Mucosa of stomach (tissue), 1 donor: ENCODE measurements around the gene SLC23A2.
A peak's percentile ranks its signal among the peaks of the same experiment; 100 is the strongest.
"Not testable (repeated sequence)": the region's sequence is repeated elsewhere in the genome, so short reads cannot be mapped to it uniquely, and the experiment has no call there.

ENCODE experiments used
- H3K27me3 ChIP-seq: one replicate; pipeline ENCODE4 v1.7.0; 2013; ENCODE audit warnings: mild to moderate bottlenecking, low read length; ENCODE audit not compliant: control insufficient read depth, insufficient read depth
- H3K36me3 ChIP-seq: one replicate; pipeline ENCODE4 v1.7.0; 2013; ENCODE audit warnings: low read length; ENCODE audit not compliant: control insufficient read depth, insufficient read depth
- H3K4me1 ChIP-seq: one replicate; pipeline ENCODE4 v1.7.0; 2013; ENCODE audit warnings: mild to moderate bottlenecking, low read length; ENCODE audit not compliant: control insufficient read depth, insufficient read depth
- H3K4me3 ChIP-seq: one replicate; pipeline ENCODE4 v1.7.0; 2013; ENCODE audit warnings: low read length
- H3K9ac ChIP-seq: one replicate; pipeline ENCODE4 v1.7.0; 2013; ENCODE audit warnings: mild to moderate bottlenecking, low read length, moderate library complexity
- H3K9me3 ChIP-seq: one replicate; pipeline ENCODE4 v1.7.0; 2013; ENCODE audit warnings: mild to moderate bottlenecking, low read length, moderate library complexity; ENCODE audit not compliant: control insufficient read depth
- donor health status: Pancreatic carcinoma.

Gene SLC23A2

DNA sequence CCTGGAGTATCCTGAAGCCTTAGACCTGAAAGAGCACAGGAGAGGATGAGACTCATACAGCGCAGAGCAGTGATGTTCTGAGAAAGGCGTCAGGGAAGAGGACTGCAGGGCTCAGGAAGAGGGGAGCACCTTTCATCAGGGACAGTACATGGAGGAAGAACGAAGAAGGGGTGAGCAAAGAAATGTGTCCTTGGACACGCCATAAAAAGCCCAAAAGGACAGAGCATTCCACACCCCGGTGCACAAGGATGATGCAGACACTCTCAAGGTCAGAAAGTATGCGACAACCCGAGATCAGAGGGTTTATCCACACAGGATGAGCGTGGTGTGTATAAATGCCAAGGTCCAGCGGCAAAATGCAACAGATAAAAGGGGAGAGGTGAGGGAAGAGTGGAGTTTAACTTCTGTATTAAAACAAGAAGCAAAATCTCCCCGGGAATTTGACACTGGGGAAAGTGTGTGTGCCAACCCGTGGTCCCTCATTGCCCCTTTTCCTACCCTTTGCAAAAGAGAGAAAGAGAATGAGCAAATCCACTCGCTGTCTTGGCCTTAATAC, 64.4 kb downstream of the SLC23A2 start:
- no peaks in the 10 kb centered on the region for H3K36me3 ChIP-seq
- no peak overlapping the region for H3K4me3 ChIP-seq
- no peak overlapping the region for H3K9ac ChIP-seq
- peaks cover 16% of the 10 kb centered on the region for H3K4me1 ChIP-seq
- no peaks in the 10 kb centered on the region for H3K9me3 ChIP-seq
- no peaks in the 10 kb centered on the region for H3K27me3 ChIP-seq

DNA sequence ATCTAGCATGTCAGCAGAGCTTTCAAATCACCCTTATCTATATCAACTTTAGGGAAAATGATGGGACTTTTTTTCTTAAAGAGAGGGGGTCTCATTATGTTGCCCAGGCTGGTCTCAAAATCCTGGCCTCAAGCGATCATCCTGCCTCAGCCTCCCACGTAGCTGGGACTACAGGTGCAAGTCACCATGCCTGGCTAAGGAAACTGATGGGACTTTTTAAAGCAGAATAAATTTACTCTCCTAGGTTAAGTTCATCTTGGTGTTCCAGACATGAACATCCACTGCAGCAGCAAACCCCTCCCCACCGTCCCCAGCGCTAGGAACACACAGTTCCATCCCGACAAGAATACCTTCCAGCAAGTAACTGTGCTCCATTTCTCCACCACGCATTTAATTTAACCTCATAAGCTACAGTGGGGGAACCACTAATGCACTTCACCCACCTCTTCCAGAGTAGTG, 64.9 kb downstream of the SLC23A2 start:
- Histone ChIP-seq H3K27me3 (no peaks in the 10 kb centered on the region), H3K36me3 (no peaks in the 10 kb centered on the region), H3K4me3 (no peak overlapping the region), H3K4me1 (peaks cover 16% of the 10 kb centered on the region), H3K9ac (no peak overlapping the region), H3K9me3 (no peaks in the 10 kb centered on the region)

- Histone ChIP-seq H3K9me3 (no peaks in the 10 kb centered on the region), H3K27me3 (no peaks in the 10 kb centered on the region), H3K9ac (no peak overlapping the region), H3K4me3 (no peak overlapping the region), H3K36me3 (no peaks in the 10 kb centered on the region), H3K4me1 (peaks cover 7% of the 10 kb centered on the region)
These were observed 69.2 kb downstream of the SLC23A2 start for GRCh38 chr20:4932061-4932460.

DNA sequence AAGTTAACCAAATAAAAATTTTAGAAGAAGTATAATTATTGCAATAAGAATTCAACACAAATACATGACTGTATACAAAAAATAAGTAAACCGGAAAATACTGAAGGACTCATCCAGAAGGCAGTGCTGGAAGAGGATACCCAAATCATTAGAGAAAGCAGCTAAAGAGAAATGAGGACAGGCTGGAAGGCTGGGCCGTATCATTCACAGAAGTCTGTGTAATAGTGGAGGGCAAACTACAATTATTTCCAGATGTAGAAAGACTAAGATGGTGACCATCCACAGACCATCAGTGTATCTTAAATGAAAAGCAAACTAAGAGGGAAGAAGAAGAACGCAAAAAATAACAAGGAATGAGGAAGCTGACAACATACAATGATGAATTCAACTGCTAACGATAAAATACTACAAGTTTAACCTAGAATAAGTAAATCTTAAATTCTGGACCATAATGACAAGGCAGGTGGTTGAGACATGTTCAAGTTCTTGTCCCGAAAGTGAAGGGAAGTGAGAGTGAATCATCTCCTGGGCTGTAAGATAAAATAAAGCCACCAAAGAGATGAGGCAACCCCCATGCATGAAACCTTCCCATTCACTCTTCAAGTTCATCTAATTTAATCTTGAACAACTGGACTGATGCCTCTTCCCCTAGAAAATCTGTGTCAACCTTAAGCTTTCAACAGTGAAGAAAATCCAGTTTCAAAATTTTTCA, 71.5 kb downstream of the SLC23A2 start:
- Histone ChIP-seq H3K4me1 (peaks cover 17% of the 10 kb centered on the region), H3K27me3 (no peaks in the 10 kb centered on the region), H3K4me3 (no peak overlapping the region), H3K9ac (no peak overlapping the region), H3K9me3 (no peaks in the 10 kb centered on the region), H3K36me3 (no peaks in the 10 kb centered on the region)

GRCh38 chr20:4926531-4927156, 74.7 kb downstream of the SLC23A2 start:
- H3K27me3 ChIP-seq = no peaks in the 10 kb centered on the region
- H3K36me3 ChIP-seq = no peaks in the 10 kb centered on the region
- H3K4me3 ChIP-seq = no peak overlapping the region
- H3K4me1 ChIP-seq = peaks cover 17% of the 10 kb centered on the region
- no peaks in the 10 kb centered on the region for H3K9me3 ChIP-seq
- H3K9ac ChIP-seq = peak overlapping the region; percentile 44

GRCh38 chr20:4925842-4926530, 75.3 kb downstream of the SLC23A2 start:
- peaks cover 17% of the 10 kb centered on the region for H3K4me1 ChIP-seq
- H3K9me3 ChIP-seq = no peaks in the 10 kb centered on the region
- H3K9ac ChIP-seq = peak overlapping the region; percentile 44
- no peaks in the 10 kb centered on the region for H3K36me3 ChIP-seq
- H3K4me3 ChIP-seq = peak overlapping the region; percentile 27
- no peaks in the 10 kb centered on the region for H3K27me3 ChIP-seq

- Histone ChIP-seq H3K27me3 (no peaks in the 10 kb centered on the region), H3K36me3 (no peaks in the 10 kb centered on the region), H3K4me1 (peaks cover 18% of the 10 kb centered on the region)
These were observed 76.9 kb downstream of the SLC23A2 start for GRCh38 chr20:4924446-4924845.

GRCh38 chr20:4924032-4924431, 77.3 kb downstream of the SLC23A2 start:
- H3K9ac ChIP-seq = no peak overlapping the region
- no peaks in the 10 kb centered on the region for H3K36me3 ChIP-seq

More at GRCh38 chr20:4924446-4924845, 76.9 kb downstream of the SLC23A2 start:
- no peak overlapping the region for H3K4me3 ChIP-seq
- no peaks in the 10 kb centered on the region for H3K9me3 ChIP-seq
- H3K9ac ChIP-seq = no peak overlapping the region

DNA sequence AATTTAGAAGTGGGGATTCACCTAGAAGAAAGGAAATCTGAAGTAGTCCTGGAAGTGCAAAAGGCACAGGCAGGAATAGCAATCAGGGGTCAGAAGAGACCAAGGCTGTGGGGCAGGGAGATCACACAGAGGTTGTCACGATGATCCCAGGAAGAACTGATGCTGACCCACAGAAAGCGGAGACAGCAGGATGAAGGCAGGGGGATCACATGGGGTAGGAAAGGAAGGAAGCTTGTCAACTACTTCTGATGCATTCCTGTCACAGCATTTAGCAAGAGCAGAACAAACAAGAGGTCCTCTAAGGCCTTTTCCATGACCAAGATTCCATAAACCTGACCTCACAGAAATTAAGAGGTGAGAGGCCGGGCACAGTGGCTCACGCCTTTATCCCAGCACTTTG, 79.1 kb downstream of the SLC23A2 start:
- Histone ChIP-seq H3K4me1 (peaks cover 30% of the 10 kb centered on the region), H3K4me3 (no peak overlapping the region), H3K9me3 (no peaks in the 10 kb centered on the region), H3K27me3 (no peaks in the 10 kb centered on the region), H3K36me3 (no peaks in the 10 kb centered on the region), H3K9ac (no peak overlapping the region)

More at GRCh38 chr20:4924032-4924431, 77.3 kb downstream of the SLC23A2 start:
- Histone ChIP-seq H3K9me3 (no peaks in the 10 kb centered on the region), H3K4me3 (no peak overlapping the region), H3K4me1 (peaks cover 23% of the 10 kb centered on the region), H3K27me3 (no peaks in the 10 kb centered on the region)

DNA sequence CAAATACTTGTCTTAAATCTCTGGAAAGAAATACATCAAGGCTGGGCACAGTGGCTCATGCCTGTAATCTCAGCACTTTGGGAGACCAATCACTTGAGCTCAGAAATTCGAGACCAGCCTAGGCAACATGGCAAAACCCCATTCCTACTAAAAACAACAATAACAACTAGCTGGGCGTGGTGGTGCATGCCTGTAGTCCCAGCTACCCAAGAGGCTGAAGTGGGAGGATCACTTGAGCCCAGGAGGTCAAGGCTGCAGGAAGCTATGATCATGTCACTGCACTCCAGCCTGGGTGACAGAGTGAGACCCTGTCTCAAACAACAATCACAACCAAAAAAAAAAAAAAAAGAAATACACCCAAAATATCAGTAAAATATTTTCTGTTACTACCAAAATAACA, 80.0 kb downstream of the SLC23A2 start:
- H3K4me3 ChIP-seq, H3K27me3 ChIP-seq, H3K36me3 ChIP-seq, H3K9ac ChIP-seq, H3K9me3 ChIP-seq: not testable (repeated sequence)
- peaks cover 24% of the 10 kb centered on the region for H3K4me1 ChIP-seq

DNA sequence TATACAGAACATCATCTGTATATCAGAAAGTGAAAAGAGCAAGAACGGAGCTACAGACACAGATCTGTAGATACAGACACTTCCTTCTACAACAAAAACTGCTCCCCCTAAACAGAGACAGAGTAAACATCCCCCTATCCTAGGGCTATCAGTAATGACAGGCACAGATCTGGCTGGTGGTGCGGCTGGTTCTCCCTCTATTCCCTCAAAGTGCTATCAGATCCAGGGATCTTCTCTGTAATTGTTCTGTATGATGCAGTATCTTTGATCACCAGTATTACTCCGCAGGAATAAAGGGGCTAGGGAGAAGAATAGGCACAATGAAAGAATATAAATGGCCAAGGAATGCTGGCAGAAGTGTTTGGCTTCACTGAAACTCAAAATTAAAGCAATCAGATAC, 80.7 kb downstream of the SLC23A2 start:
- no peaks in the 10 kb centered on the region for H3K27me3 ChIP-seq

GRCh38 chr20:4920131-4920530, 81.2 kb downstream of the SLC23A2 start:
- Histone ChIP-seq H3K9ac (no peak overlapping the region), H3K27me3 (no peaks in the 10 kb centered on the region), H3K36me3 (no peaks in the 10 kb centered on the region), H3K9me3 (no peaks in the 10 kb centered on the region), H3K4me3 (no peak overlapping the region), H3K4me1 (peaks cover 15% of the 10 kb centered on the region)

More for the DNA sequence above, 80.7 kb downstream of the SLC23A2 start:
- Histone ChIP-seq H3K4me1 (peaks cover 18% of the 10 kb centered on the region), H3K9ac (no peak overlapping the region), H3K9me3 (no peaks in the 10 kb centered on the region), H3K36me3 (no peaks in the 10 kb centered on the region), H3K4me3 (no peak overlapping the region)
